Caco-2 (cell line): ENCODE measurements around the gene TCF3. TPM values are rescaled to one million over a fixed set of nuclear protein-coding genes. Genes with fewer than 3 reads are reported as not detected.
A peak's percentile ranks its signal among the peaks of the same experiment; 100 is the strongest.

ENCODE experiments used
- BruUV-seq: library from RNA; stranded (reverse); fragments of 400-500 nt; replicated peaks from 2 replicates; lab custom pipeline; 2021; lab: Mats Ljungman, UMichigan
- CTCF ChIA-PET: fragments of 300-600 bp; sonication (Branson Sonifier 250); formaldehyde crosslinking; loops from one replicate; lab custom pipeline; 2022; ENCODE audit warnings: antibody characterized with exemption; lab: Charles Lee
- POLR2A ChIA-PET: fragments of 300-600 bp; sonication (Branson Sonifier 250); formaldehyde crosslinking; loops from one replicate; lab custom pipeline; 2022; ENCODE audit warnings: antibody characterized with exemption; lab: Charles Lee
- DNase-seq, 2 experiments: peaks; one replicate each; pipeline versions ENCODE4 v3.0.0 to v3.0.0-alpha.2; 2020 to 2022
- H3K27me3 ChIP-seq: replicated peaks from 2 replicates; pipeline ENCODE4 v1.6.0; 2011; ENCODE audit warnings: low read length; ENCODE audit not compliant: control insufficient read depth, insufficient read depth
- H3K36me3 ChIP-seq: 2 replicates; pipeline ENCODE4 v1.5.1; 2011; ENCODE audit warnings: low read length; ENCODE audit not compliant: control insufficient read depth, insufficient read depth
- H3K4me1 ChIP-seq: fragments of 250-450 bp; sonication (Bioruptor Pico); 2 replicates; pipeline ENCODE4 v1.5.1; 2020; ENCODE audit warnings: mild to moderate bottlenecking
- H3K4me3 ChIP-seq: 2 replicates; pipeline ENCODE4 v1.5.1; 2011; ENCODE audit warnings: low read depth, mild to moderate bottlenecking, control low read depth, low read length
- H3K9me3 ChIP-seq: fragments of 250-450 bp; sonication (Bioruptor Pico); 2 replicates; pipeline ENCODE4 v1.5.1; 2020; ENCODE audit warnings: mild to moderate bottlenecking, moderate library complexity
- H3K27ac Mint-ChIP-seq: one replicate; pipeline ENCODE4 v1.8.0; 2022; ENCODE audit warnings: mixed read lengths; ENCODE audit not compliant: unreplicated experiment
- H3K27me3 Mint-ChIP-seq: one replicate; pipeline ENCODE4 v1.8.0; 2022; ENCODE audit warnings: mixed read lengths; ENCODE audit not compliant: insufficient read depth, unreplicated experiment
- H3K36me3 Mint-ChIP-seq: one replicate; pipeline ENCODE4 v1.8.0; 2022; ENCODE audit warnings: mild to moderate bottlenecking, mixed read lengths; ENCODE audit not compliant: insufficient read depth, unreplicated experiment
- H3K4me1 Mint-ChIP-seq: one replicate; pipeline ENCODE4 v1.8.0; 2022; ENCODE audit warnings: low read depth, mixed read lengths; ENCODE audit not compliant: unreplicated experiment
- H3K4me3 Mint-ChIP-seq: one replicate; pipeline ENCODE4 v1.8.0; 2022; ENCODE audit warnings: mild to moderate bottlenecking, moderate library complexity, mixed read lengths; ENCODE audit not compliant: unreplicated experiment
- H3K9me3 Mint-ChIP-seq: one replicate; pipeline ENCODE4 v1.8.0; 2022; ENCODE audit warnings: mixed read lengths; ENCODE audit not compliant: unreplicated experiment
- intact Hi-C: fragments of 100-400 bp; cut with micrococcal nuclease; formaldehyde crosslinking; loops from one replicate; pipeline ENCODE4 v1.10.0; 2022; ENCODE audit not compliant: unreplicated experiment
- total RNA-seq: library from RNA; stranded (reverse); gene quantifications from 2 replicates; pipeline ENCODE4 v1.2.3, GENCODE V29; 2022
- TF ChIP-seq, protein P1 (sequence below), 2 experiments: fragments of 200-600 bp in 1 of 2; IDR thresholded peaks; 1 replicate in 1 of 2; 2 replicates in 1 of 2; pipeline versions ENCODE4 v1.5.1 to v1.8.0; 2011 to 2022; ENCODE audit warnings: antibody characterized with exemption in 1 of 2, control low read depth in 1 of 2, inconsistent platforms in 1 of 2, low read depth in 1 of 2, low read length in 1 of 2, mild to moderate bottlenecking in 1 of 2, moderate library complexity in 1 of 2; ENCODE audit not compliant: insufficient read depth in 1 of 2, severe bottlenecking in 1 of 2, unreplicated experiment in 1 of 2

Gene TCF3
- total RNA-seq, 1 experiment from 2014 or later, result 147 TPM

DNA sequence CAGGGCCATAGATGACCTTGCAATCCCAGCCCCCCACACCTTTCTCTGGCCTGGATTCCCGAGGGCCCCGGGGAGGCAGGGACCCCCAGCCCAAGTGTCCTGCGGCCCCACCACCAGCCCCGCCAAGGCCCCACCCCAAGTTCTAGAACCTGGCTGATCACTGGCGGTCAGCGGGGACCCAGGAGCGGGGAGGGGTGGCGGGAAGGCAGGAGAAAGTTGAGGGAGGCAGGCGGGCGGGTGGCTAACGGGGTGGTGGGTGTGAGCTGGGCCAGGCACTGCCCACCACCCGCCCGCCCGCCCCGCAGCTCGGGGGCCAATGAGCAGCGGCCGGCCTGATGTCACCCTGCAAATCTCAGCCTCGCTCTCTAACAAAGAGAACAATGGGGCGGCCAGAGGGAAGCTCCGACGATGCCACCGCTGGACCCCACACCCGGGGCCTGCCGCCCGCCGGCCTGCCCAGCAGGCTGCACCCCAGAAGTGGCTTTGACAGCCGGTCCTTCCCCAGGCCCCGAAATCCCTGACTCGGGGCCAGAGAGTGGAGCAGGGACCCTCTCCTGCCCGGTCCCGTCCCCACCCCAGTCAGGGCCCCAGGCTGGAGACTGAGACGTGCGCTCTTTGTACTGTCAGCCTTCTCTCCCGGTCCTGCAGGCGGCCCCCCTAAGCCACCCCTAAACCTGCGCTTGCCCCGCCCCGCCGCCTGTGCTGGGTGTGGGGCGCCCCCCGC is 85.9 kb downstream of the TCF3 start:
- ChIA-PET POLR2A (interaction anchor here (1.0 kb wide), 1 partner anchor 23 kb away, joined by 3 read pairs; no protein-coding TSS in a partner anchor), CTCF (interaction anchor here (0.6 to 1.0 kb wide), 3 partner anchors 18 to 24 kb away, joined by 3 to 8 read pairs (median 3); no protein-coding TSS in a partner anchor)
- BruUV-seq, result no TSS peak
- peaks cover 8% of the 10 kb centered on the region for H3K4me1 ChIP-seq
- Mint-ChIP-seq H3K27me3 (peaks cover 5% of the 10 kb centered on the region), H3K4me3 (peak overlapping the region; percentile 55), H3K27ac (no peak overlapping the region), H3K4me1 (peaks cover 12% of the 10 kb centered on the region), H3K9me3 (no peaks in the 10 kb centered on the region), H3K36me3 (peaks cover 13% of the 10 kb centered on the region)
- DNase-seq, result peak; percentile 52 to 56
- no peaks in the 10 kb centered on the region for H3K27me3 ChIP-seq
- intact Hi-C loops, result no loop called here
- H3K9me3 ChIP-seq, result no peaks in the 10 kb centered on the region
- TF ChIP-seq, protein P1, sequence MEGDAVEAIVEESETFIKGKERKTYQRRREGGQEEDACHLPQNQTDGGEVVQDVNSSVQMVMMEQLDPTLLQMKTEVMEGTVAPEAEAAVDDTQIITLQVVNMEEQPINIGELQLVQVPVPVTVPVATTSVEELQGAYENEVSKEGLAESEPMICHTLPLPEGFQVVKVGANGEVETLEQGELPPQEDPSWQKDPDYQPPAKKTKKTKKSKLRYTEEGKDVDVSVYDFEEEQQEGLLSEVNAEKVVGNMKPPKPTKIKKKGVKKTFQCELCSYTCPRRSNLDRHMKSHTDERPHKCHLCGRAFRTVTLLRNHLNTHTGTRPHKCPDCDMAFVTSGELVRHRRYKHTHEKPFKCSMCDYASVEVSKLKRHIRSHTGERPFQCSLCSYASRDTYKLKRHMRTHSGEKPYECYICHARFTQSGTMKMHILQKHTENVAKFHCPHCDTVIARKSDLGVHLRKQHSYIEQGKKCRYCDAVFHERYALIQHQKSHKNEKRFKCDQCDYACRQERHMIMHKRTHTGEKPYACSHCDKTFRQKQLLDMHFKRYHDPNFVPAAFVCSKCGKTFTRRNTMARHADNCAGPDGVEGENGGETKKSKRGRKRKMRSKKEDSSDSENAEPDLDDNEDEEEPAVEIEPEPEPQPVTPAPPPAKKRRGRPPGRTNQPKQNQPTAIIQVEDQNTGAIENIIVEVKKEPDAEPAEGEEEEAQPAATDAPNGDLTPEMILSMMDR (IDR thresholded peaks at IDR 0.05; ENCODE audit: insufficient read depth in 1 of 2, low read depth in 1 of 2, low read length in 1 of 2, severe bottlenecking in 1 of 2, unreplicated experiment in 1 of 2), result no peak
- H3K36me3 ChIP-seq, result no peaks in the 10 kb centered on the region
- peak overlapping the region; percentile 67 for H3K4me3 ChIP-seq

DNA sequence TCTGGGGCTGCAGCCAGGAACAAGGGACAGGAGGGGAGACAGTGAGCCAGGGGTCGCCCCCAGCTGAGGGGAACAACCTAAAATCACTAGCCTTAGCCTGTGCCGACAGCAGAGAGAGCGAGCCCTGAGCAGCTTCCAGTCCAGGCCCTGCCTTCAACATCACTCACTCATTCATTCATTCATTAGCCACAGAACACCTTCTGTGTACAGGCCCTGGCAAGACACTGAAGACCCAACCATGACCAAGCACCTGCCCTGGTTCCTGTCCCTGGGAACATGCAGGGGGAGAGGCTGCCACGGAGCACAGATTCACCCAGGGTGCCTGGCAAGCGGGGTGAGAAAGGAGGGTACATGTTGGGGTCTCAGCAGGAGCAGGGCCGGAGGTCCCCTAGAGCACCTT is 89.2 kb downstream of the TCF3 start:
- no peaks in the 10 kb centered on the region for H3K27me3 ChIP-seq
- no peaks in the 10 kb centered on the region for H3K36me3 ChIP-seq
- Mint-ChIP-seq H3K27ac (no peak overlapping the region), H3K27me3 (no peaks in the 10 kb centered on the region), H3K4me1 (no peaks in the 10 kb centered on the region), H3K36me3 (peaks cover 15% of the 10 kb centered on the region), H3K4me3 (no peak overlapping the region), H3K9me3 (no peaks in the 10 kb centered on the region)
- intact Hi-C loops, result no loop called here
- no peaks in the 10 kb centered on the region for H3K4me1 ChIP-seq
- no TSS peak for BruUV-seq
- CTCF ChIA-PET, result no interaction called here
- DNase-seq, result no peak
- no peak overlapping the region for H3K4me3 ChIP-seq
- H3K9me3 ChIP-seq, result no peaks in the 10 kb centered on the region
- POLR2A ChIA-PET, result no interaction called here
- TF ChIP-seq, protein P1 (IDR thresholded peaks at IDR 0.05; ENCODE audit: insufficient read depth in 1 of 2, low read depth in 1 of 2, low read length in 1 of 2, severe bottlenecking in 1 of 2, unreplicated experiment in 1 of 2), result no peak

DNA sequence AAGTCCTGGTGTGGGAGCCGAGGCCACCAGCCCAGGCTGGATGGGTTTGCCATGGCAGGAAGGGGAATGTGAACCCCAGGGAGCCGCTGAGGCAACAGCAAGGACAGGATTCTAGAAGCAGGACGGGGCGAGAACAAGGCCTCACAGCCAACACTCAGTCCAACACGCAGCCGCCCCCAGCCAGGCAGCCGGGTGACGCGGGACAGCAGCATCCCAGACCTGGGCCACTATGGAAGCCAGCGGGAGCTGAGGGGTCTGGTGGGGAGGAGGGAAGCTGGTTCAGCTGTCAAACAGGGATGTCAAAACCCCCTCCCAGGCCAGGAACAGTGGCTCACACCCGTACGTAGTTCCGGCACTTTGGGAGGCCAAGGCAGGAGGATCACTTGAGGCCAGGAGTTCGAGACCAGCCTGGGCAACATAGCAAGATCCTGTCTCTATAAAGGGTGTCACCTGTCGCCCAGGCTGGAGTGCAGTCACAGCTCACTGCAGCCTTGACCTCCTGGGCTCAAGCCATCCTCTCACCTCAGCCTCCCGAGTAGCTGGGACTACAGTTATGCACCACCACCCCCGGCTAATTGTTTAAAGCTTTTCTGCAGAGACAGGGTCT is 91.1 kb downstream of the TCF3 start:
- POLR2A ChIA-PET, result no interaction called here
- Histone ChIP-seq H3K4me3 (no peak overlapping the region), H3K9me3 (no peaks in the 10 kb centered on the region), H3K4me1 (no peaks in the 10 kb centered on the region), H3K36me3 (0 out of 2 replicates have a peak, but pooled peaks cover 1% of the 10 kb centered on the region), H3K27me3 (no peaks in the 10 kb centered on the region)
- Mint-ChIP-seq H3K4me1 (no peaks in the 10 kb centered on the region), H3K27me3 (no peaks in the 10 kb centered on the region), H3K4me3 (no peak overlapping the region), H3K9me3 (no peaks in the 10 kb centered on the region), H3K27ac (no peak overlapping the region), H3K36me3 (peaks cover 27% of the 10 kb centered on the region)
- CTCF ChIA-PET, result no interaction called here
- intact Hi-C loops, result no loop called here
- DNase-seq, result no peak
- no TSS peak for BruUV-seq
- TF ChIP-seq, protein P1 (IDR thresholded peaks at IDR 0.05; ENCODE audit: insufficient read depth in 1 of 2, low read depth in 1 of 2, low read length in 1 of 2, severe bottlenecking in 1 of 2, unreplicated experiment in 1 of 2), result no peak
